GM13976 (cell line): ENCODE data around the gene SH3BGR.

Experiments used
- DNase-seq: peaks from one replicate; pipeline ENCODE4 v3.0.0; 2012; ENCODE audit warnings: low spot score
- CTCF ChIP-seq: IDR thresholded peaks from 2 replicates; pipeline ENCODE4 v1.5.1; 2012; ENCODE audit warnings: borderline replicate concordance, mild to moderate bottlenecking; ENCODE audit not compliant: insufficient read depth; ENCODE audit errors: extremely low read depth, missing control alignments, control extremely low read depth
- in situ Hi-C: fragments of 300-500 bp; cut with MboI; formaldehyde crosslinking; loops from one replicate; pipeline ENCODE4 v1.12.0; 2022; ENCODE audit warnings: low sequenced_read_pairs, mixed read lengths, inconsistent platforms; ENCODE audit not compliant: unreplicated experiment

Gene SH3BGR

GRCh38 chr21:39489380-39489924 lies 37.7 kb downstream of the SH3BGR start:
- in situ Hi-C loops, result no loop called here
- no peak for DNase-seq
- no peak for TF ChIP-seq CTCF

- DNase-seq, result no peak
- in situ Hi-C loops, result no loop called here
- TF ChIP-seq CTCF, result no peak
Measured at GRCh38 chr21:39499156-39499555, 47.4 kb downstream of the SH3BGR start.

GRCh38 chr21:39502631-39503030 lies 50.9 kb downstream of the SH3BGR start:
- no peak for DNase-seq
- in situ Hi-C loops, result no loop called here
- no peak for TF ChIP-seq CTCF

GRCh38 chr21:39503123-39503762 lies 51.5 kb downstream of the SH3BGR start:
- in situ Hi-C loops, result no loop called here
- no peak for TF ChIP-seq CTCF
- no peak for DNase-seq

GRCh38 chr21:39504230-39504629 lies 52.5 kb downstream of the SH3BGR start:
- in situ Hi-C loops, result no loop called here
- no peak for TF ChIP-seq CTCF
- no peak for DNase-seq

GRCh38 chr21:39510240-39510639 lies 58.5 kb downstream of the SH3BGR start:
- no peak for TF ChIP-seq CTCF
- in situ Hi-C loops, result no loop called here

GRCh38 chr21:39511102-39511501 lies 59.3 kb downstream of the SH3BGR start:
- no peak for TF ChIP-seq CTCF
- in situ Hi-C loops, result no loop called here
- no peak for DNase-seq

More at GRCh38 chr21:39510240-39510639, 58.5 kb downstream of the SH3BGR start:
- DNase-seq, result no peak
